DMS53 treated with DMSO at 0.1 percent for 48 hours (cell line): Measurements from ENCODE around the gene PAX9.
"Not testable (repeated sequence)": the region's sequence is repeated elsewhere in the genome, so short reads cannot be mapped to it uniquely, and the experiment has no call there.

Source experiments
- DNase-seq: peaks from one replicate; lab custom pipeline; 2025; ENCODE audit not compliant: unreplicated experiment; lab: John Stamatoyannopoulos, UW

The PAX9 gene

DNA sequence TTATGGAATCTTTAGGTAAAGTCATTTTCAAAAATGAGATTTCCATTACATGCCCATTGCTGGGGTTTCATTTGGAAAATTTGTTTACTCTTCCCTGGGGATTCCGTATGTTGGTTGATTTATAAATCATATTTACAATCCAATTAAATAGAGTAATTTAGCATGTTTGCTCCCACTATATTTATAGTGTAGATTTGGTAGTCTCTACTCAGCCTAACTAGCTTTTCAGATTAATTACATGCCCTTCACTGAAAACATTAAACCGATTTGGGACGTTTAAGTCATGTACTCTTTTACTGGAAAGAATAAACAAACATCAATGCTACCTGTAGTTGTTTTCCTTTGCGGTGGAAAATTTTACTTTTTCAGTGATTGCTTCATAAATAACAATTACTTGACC is 10.4 kb downstream of the PAX9 start:
- DNase-seq: no peak

DNA sequence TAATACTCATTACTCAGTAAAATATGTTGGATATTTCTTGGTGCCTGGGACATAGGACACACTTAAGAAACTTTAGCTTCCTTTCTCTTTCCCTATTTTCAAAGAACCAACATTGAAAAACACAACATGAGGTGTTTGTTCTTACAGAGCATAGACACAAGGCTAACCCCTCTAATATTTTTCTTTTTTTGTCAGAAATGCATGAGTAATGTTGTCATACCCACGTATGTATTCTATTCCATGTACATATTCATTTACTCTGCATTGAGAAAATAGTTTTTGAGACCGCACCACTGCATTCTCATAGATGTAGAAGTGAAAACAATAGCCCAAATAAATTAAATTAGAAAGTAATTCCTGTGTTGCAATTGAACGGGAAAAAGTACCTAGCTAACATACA is 13.0 kb downstream of the PAX9 start:
- DNase-seq: no peak

DNA sequence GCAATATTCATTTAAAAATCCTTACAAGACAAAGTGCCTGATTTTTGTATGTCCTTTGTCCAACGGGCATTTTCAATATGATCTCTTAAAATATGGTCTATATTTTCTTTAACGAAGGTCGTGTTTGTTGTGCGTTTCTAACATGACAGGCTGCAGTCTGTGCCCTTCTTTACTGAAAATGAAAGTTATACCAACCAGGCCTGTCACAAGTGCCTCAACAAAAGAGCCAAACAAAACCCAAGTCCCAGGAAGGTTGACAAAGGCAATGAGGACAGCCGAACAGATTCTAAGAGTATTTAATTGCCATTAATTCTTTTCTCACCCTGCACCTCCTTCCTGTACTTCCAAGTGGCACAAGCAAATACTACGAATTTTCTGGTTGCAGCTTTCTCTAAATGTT is 13.9 kb downstream of the PAX9 start:
- DNase-seq: no peak

- no peak for DNase-seq
Measured at GRCh38 chr14:36676236-36676635, 14.6 kb downstream of the PAX9 start.

- DNase-seq: no peak
Measured at GRCh38 chr14:36682338-36682737, 20.7 kb downstream of the PAX9 start.

DNA sequence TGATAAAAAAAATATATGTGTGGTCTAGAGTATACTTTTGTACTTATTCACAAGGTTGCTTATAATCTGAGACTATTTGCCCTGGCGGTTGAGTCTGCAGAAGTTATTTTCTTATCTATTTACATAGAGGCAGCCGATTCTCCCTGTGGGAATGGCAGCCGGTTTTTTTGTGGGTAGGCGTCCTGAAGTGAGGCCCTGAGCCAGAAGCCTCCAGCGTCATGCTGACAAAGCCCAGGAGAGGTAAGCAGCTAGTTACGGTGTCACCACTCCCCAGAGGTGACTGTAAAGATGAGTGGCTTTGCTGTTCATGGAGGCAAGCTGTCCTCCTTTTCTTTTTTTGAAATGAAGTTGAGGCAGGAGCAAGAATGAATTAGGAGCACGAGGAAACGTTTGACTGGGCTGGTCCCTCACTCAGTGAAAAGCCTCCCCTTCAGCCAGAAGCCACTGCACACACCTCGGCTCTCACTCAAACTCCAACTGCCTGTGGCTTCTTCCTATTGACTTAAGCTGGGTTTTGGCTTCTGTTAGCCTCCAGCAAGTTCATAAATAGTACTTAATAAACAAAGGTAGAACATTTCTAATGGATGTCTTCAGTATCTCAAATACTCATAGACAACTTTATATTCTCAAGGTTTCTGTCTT is 21.5 kb downstream of the PAX9 start:
- no peak for DNase-seq

- no peak for DNase-seq
Measured at GRCh38 chr14:36684946-36685345, 23.3 kb downstream of the PAX9 start.

- DNase-seq: peak; percentile 38
Measured at GRCh38 chr14:36690311-36691040, 28.8 kb downstream of the PAX9 start.

DNA sequence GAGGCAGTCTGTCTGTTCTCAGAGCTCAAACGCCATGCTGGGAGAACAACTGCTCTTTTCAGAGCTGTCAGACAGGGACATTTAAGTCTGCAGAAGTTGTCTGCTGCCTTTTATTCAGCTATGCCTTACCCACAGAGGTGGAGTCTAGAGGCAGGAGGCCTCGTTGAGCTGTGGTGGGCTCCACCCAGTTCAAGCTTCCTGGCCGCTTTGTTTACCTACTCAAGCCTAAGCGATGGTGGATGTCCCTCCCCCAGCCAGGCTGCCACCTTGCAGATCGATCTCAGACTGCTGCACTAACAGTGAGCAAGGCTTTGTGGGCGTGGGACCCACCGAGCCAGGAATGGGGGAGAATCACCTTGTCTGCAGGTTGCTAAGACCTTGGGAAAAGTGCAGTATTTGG is 37.8 kb downstream of the PAX9 start:
- not testable (repeated sequence) for DNase-seq

DNA sequence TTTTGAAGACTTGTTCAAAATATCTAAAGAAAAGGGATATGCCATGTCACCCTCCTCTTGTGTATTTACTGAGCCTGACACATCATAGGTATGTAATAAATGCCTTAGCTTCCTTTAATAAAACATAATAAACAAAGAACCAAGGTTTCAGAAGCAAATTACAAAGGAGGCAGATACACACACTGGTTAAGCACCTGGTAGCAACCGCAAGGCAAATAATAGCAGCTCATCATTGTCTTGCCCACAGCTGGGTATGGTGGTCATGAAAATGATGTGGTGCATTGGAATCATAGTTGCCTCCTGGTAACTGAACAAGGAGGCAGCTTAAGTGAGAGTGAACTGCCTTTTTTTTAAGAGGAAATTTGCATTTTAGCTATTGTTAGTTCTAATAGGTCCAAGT is 39.0 kb downstream of the PAX9 start:
- DNase-seq: no peak

GRCh38 chr14:36701132-36701531 is 39.5 kb downstream of the PAX9 start:
- no peak for DNase-seq

- DNase-seq: no peak
Measured at GRCh38 chr14:36702474-36702873, 40.8 kb downstream of the PAX9 start.

- DNase-seq: no peak
Measured at GRCh38 chr14:36707570-36707969, 45.9 kb downstream of the PAX9 start.

DNA sequence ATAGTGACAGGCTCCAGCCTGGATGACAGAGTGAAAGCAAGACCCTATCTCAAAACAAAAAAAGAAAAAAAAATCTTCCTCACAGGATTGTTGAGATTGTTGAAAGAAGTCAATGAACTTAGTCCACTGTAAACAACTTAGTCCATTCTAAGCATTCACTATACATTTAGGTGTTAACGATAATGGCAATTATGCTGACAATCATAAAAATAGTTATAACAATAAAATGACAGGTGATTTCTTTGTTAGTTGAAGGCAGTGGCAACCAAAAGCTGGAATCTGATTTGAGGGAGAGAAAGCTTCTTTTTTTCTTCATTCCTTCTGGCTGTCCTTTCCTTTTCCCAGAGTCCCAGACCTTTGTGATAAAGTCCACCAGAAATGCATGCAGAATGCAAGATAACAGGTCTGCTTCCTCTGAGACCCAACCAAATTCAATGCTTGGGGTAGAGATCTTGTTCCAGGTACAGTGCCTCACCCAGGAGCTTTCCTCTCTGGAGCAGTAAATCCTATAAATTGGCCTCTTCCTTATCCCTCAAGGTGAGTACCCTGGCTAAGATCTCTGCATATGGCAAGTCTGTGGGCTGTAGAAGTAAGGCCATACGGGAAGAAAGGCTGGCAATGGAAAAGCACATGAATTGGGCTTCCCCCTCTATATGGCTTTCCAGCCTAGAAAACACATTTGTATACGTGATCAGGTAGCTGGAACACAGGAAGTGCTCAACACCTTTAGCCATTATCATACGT is 52.5 kb downstream of the PAX9 start:
- DNase-seq: no peak

GRCh38 chr14:36716614-36717184 is 55.0 kb downstream of the PAX9 start:
- no peak for DNase-seq

DNA sequence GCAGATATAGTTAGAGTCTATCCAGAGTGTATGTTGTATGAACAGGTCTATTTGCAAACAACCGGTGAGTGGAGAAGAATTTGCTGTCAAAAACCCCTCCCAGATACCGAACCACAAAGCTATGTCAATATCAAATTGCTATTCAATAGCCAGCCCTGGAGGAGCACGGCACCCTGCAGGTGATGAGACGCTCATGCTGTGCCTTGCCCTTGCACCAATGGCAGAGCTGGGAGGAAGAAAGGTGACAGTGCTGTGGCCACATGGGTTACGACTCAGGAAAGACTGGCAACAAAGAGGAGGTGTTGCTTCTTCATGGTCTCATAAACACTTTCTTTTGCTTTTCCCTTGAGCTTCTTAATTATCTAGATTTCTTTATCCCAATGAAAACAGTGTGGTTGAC is 55.7 kb downstream of the PAX9 start:
- DNase-seq: peak; percentile 20

- DNase-seq: no peak
Measured at GRCh38 chr14:36718216-36718615, 56.6 kb downstream of the PAX9 start.

- no peak for DNase-seq
Measured at GRCh38 chr14:36719823-36720222, 58.2 kb downstream of the PAX9 start.

GRCh38 chr14:36720657-36721056 is 59.0 kb downstream of the PAX9 start:
- no peak for DNase-seq

DNA sequence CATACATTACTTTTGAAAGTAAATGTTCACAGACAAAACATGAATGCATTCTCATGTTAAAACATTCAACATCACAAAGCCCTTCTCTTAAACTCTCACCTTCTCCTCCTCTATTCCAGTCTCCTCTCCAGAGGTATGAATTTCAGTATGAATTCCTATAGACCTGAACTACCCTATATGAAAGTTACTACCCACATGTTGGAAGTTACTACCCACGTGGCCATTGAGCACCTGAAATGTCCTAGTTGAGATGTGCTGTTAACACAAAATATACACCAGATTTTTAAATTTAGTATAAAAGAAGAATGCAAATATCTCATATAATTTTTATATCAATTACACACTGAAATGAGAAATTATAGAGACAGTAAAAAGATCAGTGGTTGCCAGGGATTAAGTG is 60.2 kb downstream of the PAX9 start:
- no peak for DNase-seq

DNA sequence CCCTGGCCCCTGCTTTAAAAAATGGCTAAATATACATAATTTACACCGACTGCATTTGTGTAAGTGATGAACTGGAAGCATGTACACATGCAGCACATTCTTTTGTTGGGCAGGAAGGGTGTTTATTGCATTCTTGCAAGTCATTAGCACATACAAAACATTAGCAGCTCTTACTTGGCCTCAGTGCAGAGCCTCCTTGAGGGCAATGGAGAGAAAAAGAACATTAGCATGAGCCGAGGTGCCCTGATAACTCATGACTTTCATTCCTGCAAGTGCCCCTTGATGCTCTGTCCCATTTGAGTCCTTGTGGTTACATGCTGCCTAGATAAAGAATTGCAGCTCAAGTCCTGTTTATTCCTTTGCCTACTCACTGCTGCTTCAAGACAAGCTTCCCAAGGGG is 61.9 kb downstream of the PAX9 start:
- DNase-seq: no peak

- DNase-seq: no peak
Measured at GRCh38 chr14:36724162-36724561, 62.5 kb downstream of the PAX9 start.
